ENCODE measurements around the gene SS18.
"Not testable (repeated sequence)": the region's sequence is repeated elsewhere in the genome, so short reads cannot be mapped to it uniquely, and the experiment has no call there.

GRCh38 chr18:26128192-26128591 is 37.8 kb upstream of the SS18 start:
- not testable (repeated sequence) for TF ChIP-seq CTCF (conservative IDR thresholded peaks at IDR 0.05); ZFX (IDR thresholded peaks at IDR 0.05)

All from C4-2B (cell line).